LNCAP (cell line): ENCODE data around the gene CCDC159.

Source experiments
- TF ChIP-seq, protein P1 (sequence below): fragments of 450-650 bp; IDR thresholded peaks from 2 replicates; pipeline ENCODE4 v1.5.1; 2017; ENCODE audit warnings: mild to moderate bottlenecking

The CCDC159 gene

DNA sequence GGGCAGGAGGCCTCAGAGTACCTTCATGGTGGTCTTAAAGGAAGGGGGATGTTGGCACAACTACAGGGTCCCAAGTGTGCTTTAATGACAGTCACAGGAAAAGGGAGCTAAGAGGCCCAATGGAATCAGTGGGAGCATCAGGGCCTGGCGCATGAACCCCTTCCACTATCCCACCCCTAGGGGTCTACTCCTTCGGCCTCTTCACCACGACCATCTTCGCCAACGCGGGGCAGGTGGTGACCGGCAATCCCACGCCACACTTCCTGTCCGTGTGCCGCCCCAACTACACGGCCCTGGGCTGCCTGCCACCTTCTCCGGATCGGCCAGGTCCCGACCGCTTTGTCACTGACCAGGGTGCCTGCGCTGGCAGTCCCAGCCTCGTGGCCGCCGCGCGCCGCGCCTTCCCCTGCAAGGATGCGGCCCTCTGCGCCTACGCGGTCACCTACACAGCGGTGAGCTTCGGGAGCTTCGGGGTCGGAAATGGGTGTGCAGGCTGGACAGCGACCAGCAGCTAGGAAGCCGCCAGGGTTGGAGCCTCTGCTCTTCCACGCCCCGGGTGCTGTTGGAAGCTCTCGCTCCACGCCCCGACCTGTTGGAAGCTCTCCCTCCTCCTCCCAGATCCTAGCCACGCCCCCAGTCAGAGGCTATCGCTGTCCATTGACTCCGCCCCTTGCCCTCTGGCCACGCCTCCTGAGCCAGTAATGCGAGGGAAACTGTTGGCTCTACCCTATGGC lies 14.9 kb downstream of the CCDC159 start:
- TF ChIP-seq, protein P1, sequence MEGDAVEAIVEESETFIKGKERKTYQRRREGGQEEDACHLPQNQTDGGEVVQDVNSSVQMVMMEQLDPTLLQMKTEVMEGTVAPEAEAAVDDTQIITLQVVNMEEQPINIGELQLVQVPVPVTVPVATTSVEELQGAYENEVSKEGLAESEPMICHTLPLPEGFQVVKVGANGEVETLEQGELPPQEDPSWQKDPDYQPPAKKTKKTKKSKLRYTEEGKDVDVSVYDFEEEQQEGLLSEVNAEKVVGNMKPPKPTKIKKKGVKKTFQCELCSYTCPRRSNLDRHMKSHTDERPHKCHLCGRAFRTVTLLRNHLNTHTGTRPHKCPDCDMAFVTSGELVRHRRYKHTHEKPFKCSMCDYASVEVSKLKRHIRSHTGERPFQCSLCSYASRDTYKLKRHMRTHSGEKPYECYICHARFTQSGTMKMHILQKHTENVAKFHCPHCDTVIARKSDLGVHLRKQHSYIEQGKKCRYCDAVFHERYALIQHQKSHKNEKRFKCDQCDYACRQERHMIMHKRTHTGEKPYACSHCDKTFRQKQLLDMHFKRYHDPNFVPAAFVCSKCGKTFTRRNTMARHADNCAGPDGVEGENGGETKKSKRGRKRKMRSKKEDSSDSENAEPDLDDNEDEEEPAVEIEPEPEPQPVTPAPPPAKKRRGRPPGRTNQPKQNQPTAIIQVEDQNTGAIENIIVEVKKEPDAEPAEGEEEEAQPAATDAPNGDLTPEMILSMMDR, result no peak

DNA sequence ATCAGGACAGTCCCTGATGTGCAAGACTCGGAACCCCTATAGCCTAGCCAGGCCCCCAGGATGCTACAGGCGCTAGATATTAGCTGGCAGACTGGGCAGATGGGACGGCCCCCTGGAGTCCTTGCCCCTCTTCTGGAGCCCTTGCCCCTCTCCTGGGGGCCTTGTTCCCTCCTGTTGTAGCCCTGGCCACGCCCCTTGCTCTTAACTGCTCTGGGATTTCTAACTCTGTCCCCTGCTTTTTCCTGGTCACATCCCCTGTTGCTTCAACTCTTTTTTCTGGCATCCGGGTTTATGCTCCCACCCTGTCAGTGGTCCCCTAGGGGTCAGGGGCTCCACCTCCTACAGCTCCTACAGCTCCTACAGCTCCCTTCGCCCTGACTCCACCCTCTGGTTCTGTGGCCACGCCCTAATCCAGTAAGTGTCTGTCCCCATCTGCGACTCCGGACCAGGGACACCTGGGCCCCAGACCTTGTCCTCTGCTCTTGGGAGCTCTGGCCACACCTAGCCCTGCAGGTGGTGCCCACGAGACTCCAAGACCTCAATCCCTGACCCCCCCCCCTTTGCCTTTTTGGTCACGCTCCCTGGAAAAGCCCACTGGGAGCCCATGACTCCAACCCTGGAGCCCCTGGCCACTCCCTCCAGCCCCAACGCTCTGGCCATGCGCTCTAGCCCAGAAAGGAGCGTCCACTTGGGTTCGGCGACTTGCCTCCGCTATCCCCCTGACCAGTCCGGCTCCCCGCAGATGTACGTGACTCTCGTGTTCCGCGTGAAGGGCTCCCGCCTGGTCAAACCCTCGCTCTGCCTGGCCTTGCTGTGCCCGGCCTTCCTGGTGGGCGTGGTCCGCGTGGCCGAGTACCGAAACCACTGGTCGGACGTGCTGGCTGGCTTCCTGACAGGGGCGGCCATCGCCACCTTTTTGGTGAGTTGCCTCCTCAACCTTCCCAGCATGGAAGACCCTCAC lies 15.7 kb downstream of the CCDC159 start:
- TF ChIP-seq, protein P1, result no peak

DNA sequence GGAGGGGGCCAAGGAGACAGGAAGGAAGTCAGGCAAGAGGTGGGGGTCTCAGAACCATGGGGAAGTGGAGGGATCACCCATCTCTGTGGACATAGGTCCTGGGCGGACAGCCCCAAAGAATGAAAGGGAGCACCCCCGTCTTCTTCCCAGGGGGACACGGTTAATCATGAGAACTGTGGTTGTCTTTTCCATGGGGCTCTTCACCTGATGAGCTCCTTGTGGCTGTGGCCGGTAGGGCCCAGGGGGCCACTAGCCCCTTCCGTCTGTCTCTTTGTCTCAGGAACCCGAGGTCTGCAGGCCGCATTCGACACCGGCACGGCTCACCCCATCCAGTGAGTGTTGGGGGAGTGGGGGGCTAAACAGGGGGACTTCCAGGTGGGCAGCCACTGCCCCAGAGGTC lies 17.6 kb downstream of the CCDC159 start:
- TF ChIP-seq, protein P1, result no peak

DNA sequence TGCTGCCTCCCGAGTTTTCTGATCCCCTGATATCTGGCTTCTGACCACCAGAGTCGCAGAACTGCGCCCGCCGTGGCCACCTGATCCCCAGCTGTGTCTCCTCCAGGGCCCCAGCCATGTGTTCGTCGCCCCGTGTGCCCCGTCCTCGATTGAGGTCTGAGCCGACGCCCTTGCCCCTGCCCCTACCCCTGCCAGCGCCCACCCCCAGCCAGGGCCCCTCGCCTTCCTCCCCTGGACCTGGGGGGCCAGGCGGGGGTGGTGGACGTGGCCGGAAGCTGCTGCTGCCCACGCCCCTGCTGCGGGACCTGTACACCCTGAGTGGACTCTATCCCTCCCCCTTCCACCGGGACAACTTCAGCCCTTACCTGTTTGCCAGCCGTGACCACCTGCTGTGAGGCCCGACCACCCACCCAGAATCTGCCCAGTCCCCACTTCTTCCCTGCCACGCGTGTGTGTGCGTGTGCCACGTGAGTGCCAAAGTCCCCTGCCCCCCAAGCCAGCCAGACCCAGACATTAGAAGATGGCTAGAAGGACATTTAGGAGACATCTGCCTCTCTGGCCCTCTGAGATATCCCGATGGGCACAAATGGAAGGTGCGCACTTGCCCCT lies 18.1 kb downstream of the CCDC159 start:
- TF ChIP-seq, protein P1, result no peak

DNA sequence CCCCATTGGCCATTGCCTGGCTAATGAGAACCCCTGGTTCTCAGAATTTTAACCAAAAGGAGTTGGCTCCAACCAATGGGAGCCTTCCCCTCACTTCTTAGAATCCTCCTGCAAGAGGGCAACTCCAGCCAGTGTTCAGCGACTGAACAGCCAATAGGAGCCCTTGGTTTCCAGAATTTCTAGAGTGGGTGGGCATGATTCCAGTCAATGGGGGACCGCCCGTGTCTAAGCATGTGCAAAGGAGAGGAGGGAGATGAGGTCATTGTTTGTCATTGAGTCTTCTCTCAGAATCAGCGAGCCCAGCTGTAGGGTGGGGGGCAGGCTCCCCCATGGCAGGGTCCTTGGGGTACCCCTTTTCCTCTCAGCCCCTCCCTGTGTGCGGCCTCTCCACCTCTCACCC lies 18.6 kb downstream of the CCDC159 start:
- TF ChIP-seq, protein P1, result no peak

DNA sequence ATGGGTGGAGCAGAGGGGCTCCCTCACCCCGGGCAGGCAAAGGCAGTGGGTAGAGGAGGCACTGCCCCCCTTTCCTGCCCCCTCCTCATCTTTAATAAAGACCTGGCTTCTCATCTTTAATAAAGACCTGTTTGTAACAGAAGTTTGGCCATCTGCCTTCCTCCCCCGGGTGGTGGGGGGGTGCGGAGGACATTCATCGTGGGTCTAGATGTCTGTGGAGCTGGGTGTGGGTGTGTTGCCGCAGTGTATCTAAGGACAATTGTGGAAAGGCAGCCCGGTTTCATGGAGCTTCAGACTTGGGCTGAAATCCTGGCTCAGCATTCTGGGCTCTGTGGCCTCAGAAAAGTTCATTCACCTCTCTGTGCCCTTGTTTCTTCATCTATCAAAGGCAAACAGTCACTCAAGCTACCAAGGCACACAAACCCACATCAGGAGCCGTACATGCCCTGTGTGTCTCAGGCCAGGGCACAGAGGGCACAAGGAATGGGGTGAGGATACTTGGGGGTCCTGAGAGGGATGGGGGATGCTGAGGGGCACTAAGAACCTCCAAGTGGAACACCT lies 19.3 kb downstream of the CCDC159 start:
- TF ChIP-seq, protein P1, result no peak

DNA sequence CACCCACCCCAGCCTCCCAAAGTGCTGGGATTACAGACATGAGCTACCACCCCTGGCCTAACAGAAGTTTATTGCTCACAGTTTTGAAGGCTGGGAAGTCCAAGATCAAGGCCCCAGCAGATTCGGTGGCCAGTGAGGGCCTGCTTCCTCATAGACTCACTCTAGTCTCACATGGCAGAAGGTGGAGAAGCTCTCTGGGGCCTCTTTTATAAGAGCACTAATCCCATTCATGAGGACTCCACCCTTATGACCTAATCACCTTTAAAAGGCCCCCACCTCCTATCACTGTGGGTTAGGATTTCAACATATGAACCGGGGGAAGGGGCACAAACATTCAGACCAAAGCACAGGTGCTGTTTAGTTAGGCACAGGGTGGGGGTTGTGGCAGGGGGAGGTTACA lies 21.2 kb downstream of the CCDC159 start:
- TF ChIP-seq, protein P1, result no peak
